Stimulated activated CD4-positive, alpha-beta T cell treated with anti-CD3 and anti-CD28 coated beads, TNF-alpha, amount 100 ng/mL, for 24 hours (primary cell): Measurements from ENCODE around the gene GOLGA6L25.
"Not testable (repeated sequence)": the region's sequence is repeated elsewhere in the genome, so short reads cannot be mapped to it uniquely, and the experiment has no call there.

ENCODE experiments used
- DNase-seq, 3 experiments: peaks; one replicate each; pipeline ENCODE4 v3.0.0-alpha.2; 2020; ENCODE audit warnings: low read depth in 3 of 3

Gene GOLGA6L25, protein sequence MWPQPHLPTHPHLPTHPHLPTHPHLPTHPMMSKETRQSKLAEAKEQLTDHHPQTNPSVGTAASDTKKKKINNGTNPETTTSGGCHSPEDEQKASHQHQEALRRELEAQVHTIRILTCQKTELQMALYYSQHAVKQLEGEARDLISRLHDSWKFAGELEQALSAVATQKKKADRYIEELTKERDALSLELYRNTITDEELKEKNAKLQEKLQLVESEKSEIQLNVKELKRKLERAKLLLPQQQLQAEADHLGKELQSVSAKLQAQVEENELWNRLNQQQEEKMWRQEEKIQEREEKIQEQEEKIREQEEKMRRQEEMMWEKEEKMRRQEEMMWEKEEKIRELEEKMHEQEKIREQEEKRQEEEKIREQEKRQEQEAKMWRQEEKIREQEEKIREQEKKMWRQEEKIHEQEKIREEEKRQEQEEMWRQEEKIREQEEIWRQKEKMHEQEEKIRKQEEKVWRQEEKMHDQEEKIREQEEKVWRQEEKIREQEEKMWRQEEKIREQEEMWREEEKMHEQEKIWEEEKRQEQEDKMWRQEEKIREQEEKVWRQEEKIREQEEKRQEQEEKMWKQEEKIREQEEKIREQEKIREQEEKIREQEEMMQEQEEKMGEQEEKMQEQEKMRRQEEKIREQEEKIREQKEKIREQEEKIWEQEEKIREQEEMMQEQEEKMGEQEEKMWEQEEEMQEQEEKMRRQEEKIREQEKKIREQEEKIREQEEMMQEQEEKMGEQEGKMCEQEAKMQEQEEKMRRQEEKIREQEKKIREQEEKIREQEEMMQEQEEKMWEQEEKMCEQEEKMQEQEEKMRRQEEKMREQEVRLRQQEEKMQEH

DNA sequence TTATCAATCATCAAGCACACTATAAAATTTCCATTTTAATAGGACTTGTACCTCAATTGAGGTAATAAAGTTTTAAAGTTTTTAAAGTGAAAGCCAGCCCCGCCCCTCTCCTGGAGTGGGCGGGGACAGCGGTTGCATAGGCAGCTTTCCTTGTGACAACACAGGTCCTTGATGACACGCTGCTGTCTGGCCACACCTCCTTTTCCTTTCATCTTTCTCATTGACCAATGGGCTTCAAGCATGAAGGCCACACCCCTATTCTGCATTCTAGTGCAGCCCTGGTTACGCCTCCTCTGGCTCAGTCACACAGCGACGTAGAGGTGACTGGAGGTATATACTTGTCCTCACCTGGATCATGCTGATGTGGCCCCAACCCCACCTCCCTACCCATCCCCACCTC, at the start of gene GOLGA6L25:
GOLGA6L25 (plus strand) TSS at position 301 of the 400 bp plus-strand sequence; CDS start at position 362, 61 bp downstream.
- not testable (repeated sequence) for DNase-seq

DNA sequence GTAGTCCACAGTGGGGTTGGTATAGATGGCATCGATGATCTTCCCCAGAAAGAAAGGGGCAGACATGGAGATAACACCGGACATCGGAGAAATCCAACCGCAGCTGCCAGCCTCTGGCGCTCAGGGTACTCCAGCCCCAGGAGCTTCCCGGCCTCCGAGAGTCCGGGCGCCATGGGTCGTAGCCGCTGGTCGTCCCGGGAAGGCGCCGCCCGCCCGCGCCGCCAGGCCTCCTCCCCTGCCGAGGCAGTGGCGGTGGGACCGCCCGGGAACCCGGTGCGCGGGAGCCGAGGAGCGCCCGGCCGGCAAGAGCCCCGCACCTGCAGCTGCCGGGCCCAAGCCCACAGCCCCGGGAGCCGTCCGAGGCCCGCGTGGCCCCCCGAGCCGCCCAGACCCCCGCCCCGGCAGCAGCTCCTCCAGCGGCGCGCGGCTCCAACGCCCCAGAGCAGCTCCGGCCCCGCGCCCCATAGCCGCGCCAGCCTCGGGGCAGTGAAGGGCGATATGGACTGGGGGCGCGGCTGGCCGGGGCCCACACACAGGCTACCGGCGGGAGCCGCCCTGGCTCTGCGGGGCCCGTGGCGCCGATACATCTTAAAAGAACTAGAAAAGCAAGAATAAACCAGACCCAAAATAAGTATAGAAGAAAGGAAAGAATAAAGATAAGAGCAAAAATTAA, 45.0 kb upstream of the GOLGA6L25 start:
- not testable (repeated sequence) for DNase-seq

DNA sequence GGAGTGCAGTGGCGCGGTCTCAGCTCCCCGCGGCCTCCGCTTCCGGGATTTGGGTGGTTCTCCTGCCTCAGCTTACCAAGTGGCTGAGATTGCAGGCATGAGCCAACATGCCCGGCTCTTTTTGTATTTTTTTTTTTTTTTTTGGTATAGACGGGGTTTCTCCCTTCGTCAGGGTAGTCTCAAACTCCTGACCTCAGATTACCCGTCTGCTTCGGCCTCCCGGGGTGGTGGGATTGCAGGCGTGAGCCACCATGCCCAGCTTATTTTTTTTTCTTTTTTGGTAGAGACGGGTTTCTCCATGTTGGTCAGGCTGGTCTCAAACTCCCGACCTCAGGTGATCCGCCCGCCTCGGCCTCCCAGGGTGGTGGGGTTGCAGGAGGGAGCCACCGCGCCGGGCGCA, 39.2 kb upstream of the GOLGA6L25 start:
- DNase-seq = not testable (repeated sequence)

DNA sequence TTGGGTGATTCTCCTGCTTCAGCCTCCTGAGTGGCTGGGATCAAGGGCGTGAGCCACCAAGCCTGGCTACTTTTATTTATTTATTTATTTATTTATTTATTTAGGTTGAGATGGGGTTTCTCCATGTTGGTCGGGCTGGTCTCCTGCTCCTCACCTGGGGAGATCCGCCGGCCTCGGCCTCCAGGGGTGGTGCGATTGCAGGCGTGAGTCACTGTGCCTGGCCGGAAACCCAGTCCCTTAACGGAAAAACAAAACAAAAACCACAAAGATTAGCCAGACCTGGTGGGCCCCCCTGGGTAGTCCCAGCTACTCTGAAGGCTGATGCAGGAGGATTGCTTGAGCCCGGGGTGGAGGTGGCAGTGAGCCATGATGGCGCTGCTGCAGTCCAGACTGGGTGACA, 38.2 kb upstream of the GOLGA6L25 start:
- DNase-seq = not testable (repeated sequence)

DNA sequence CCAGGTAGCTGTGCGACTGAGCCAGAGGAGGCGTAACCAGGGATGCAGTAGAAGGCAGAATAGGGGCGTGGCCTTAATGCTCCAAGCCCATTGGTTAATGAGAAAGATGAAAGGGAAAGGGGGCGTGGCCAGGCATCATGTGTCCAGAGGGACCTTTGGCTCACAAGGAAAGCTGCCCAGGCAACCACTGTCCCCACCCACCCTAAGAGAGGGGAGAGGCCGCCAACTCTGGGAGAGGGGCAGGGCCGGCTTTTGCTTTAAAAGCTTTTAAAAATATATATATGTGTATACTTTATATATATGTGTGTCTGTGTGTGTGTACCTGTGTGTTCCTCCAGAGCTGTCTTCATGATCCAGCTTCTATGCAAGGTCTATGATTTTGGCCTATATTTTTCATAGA, 20.4 kb upstream of the GOLGA6L25 start, which contains the start of gene GOLGA8G:
GOLGA8G (minus strand) TSS at position 18 of the 400 bp plus-strand sequence. CDS start 62 bp downstream, outside the sequence.
- DNase-seq = not testable (repeated sequence)

DNA sequence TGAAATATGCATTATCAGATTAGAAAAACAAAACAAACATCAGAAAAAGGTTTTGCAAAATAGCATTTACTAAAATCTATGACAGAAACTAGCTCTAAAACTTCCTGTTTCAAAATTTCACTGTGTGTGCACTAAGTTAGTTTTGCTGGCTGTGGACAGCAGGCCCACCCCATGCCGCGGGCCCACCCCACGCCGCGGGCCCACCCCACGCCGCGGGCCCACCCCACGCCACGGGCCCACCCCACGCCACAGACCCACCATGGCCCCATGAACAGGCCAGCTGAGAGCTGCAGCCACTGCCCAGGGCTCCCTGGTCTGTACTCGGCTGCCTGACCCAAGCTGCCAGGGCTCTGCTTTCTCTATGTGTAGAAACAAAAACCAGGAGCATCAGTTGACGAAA, 20.0 kb downstream of the GOLGA6L25 start:
- not testable (repeated sequence) for DNase-seq

DNA sequence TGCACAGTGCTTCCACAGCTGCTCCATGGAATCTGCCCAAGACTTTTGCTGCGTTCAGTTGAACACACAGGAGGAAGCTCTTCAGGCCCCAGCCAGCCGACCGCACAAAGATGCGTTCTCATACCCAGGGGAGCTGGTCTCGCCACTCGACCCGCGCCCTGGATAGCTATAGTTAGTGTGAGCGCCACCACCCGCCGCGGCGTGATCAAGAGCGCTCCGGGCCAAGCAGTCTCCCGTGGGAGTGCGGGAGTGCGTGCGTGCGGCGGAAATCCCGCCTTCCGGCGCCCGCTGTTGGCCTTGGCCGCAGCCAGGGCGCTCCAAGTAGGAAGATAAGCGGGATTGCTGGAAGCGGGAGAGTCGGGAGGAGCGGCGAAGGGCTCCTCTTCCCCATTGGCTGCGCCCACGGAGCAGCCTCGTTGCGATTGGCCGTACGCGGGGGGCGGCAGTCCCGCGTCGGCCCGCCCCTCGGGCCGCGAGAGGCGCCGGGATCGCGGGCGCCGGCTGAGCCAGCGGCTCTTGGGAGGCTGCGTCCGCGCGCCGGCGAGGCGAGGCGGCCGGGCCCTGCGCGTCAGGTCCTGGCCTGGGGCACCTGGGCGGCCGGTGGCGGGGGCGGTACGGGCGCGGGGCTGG, 35.7 kb downstream of the GOLGA6L25 start:
- not testable (repeated sequence) for DNase-seq

DNA sequence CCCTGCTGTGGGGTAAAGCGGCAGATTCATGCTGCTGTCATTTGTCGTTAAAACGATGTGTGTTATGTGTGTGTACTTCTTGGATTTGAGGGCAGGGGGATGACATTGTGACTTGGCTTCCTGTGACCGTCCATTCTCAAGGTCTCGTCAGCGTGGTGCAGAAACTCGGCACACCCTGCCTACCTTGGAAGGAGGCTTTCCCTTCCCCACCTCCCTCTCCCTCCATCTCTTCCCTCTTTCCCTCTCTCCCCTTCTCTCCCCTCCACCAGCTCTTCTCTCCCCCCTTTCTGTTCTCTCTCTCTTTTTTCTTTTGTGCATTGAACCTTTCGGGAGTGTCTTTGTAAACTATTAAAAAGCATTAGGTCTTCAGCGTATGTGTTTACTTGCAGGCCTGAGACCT, 36.4 kb downstream of the GOLGA6L25 start:
- DNase-seq = not testable (repeated sequence)

DNA sequence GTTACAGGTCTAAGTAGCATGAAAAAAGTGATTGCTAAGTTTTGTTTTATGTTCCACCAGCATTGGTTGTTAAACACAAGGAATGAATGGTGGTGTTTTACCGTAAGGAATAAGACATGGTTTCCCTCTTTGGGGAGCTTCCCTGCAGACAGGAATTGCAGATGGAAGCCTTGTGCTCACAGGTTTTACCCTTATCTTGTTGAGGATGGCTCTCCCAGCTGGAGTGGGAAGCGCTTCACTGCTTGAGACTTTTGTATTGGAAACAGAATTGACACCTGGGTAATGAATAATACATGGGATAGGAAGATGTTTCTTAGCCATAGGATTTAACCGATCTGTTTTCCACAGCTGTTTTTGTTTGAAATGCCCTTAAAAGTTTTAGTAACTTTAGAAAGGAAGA, 39.0 kb downstream of the GOLGA6L25 start:
- not testable (repeated sequence) for DNase-seq

DNA sequence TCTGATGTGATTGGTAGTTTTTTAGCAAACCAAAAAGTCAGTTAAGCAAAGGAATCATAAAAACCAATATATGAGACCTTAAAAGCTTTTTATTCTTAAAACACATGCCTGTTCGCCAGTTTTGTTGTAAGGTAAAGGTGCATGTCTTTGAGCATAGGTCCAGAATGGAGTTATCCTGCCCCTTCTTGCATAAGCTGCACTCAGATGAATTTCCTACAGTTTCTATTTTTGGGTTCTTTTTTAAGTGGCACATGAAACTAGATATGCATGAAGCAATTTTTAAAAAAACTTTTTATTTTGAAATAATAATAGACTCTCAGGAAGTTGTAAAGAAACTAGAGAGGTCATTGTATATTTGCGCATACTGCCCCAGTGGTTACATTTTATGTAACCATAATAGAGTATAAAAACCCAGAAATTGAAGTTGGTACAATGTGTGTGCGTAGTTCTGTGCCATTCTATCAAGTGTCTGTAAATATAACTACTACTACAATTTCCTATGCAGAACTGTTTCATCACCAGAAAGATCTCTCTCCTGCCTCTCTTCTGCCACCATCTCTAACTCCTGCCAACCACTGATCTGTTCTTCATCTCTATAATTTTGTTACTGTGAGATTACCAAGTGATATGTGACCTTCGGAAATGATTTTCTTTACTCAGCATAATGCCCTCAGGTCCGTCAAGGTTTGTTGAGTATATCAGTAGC, 40.2 kb downstream of the GOLGA6L25 start:
- DNase-seq = not testable (repeated sequence)

DNA sequence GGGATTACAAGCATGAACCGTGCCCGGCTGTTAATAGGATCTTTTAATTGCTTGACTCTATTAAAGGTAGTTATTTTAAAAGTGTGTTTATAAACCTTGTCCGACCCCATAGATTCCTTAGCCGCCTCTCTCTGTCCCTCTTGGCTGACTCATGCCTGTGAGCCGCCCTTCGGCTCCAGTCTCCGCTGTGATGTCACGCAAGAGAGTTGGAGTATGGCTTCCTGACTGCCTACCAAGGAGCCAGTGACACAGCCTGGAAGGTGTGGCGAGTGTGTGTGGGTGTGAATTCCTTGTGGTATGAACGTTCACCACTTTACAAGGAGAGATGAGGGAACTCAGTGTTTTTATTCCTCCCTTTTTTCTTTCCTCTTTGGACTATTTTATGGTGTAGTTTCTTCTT, 44.1 kb downstream of the GOLGA6L25 start:
- DNase-seq = not testable (repeated sequence)

DNA sequence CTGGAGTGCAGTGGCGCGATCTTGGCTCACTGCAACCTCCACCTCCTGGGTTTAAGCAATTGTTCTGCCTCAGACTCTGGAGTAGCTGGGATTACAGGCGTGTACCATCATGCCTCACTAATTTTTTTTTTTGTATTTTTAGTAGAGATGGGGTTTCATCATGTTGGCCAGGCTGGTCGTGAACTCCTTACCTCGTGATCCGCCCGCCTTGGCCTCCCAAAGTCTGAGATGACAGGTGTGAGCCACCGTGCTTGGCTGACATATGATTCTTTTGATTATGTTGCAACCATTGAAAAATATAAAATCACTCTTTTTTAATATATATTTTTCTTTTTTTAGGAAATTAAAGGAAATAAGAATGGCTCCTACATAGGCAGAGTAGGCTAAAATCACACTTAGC, 44.8 kb downstream of the GOLGA6L25 start:
- DNase-seq = not testable (repeated sequence)

DNA sequence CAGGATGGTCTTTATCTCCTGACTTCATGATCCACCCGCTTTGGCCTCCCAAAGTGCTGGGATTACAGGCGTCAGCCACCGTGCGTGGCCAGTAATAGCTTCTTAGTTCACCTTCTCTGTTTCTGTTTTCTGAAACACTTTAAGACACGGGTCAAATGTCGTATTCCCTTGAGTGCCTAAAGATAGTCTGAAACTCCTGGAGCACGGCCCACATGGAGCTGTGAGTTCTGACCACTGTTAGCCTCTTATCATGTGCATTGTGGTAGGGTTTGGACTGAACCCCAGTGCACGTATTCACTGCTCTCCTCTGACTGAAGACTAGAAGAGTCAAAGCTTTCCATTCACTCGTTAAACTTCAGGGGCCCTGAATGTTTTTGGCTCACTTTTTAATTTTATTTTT, 48.8 kb downstream of the GOLGA6L25 start:
- not testable (repeated sequence) for DNase-seq
